Measurements from ENCODE around the gene CCDC92B. TPM values are rescaled to one million over a fixed set of nuclear protein-coding genes. Genes with fewer than 3 reads are reported as not detected.

The CCDC92B gene
- total and polyA plus RNA-seq, 2 experiments from 2014 or later, result not detected

- H3K4me2 ChIP-seq (ENCODE audit: unreplicated experiment), result no peak overlapping the region
- TF ChIP-seq EZH2 (IDR thresholded peaks at IDR 0.05; ENCODE audit: insufficient read depth, poor library complexity, severe bottlenecking), result no peak
- no peak for TF ChIP-seq EZH2phosphoT487 (IDR thresholded peaks at IDR 0.05; ENCODE audit: insufficient read depth, low read depth)
- peaks cover 4% of the 10 kb centered on the region; the same call in 1 of the 2 replicates for H3K36me3 ChIP-seq (ENCODE audit: low read depth)
- no peaks in the 10 kb centered on the region for H3K27me3 ChIP-seq (replicated peaks; ENCODE audit: insufficient read depth)
- H3K79me2 ChIP-seq (ENCODE audit: insufficient read depth), result no peaks in the 10 kb centered on the region
- H4K20me1 ChIP-seq (ENCODE audit: insufficient read depth), result no peaks in the 10 kb centered on the region
- H3K9ac ChIP-seq, result no peak overlapping the region
- no peak overlapping the region for H2AFZ ChIP-seq
- H3K4me3 ChIP-seq, result no peak overlapping the region
- H3K9me2 ChIP-seq (ENCODE audit: insufficient read depth), result no peaks in the 10 kb centered on the region
- H3F3A ChIP-seq (ENCODE audit: insufficient read depth), result no peaks in the 10 kb centered on the region
- WGBS, 2 experiments (ENCODE audit: low coverage in 1 of 2, low lambda C conversion rate in 2 of 2, missing lambda C conversion rate in 2 of 2), result 95 to 99% methylated on average over 35 to 40 of the region's 40 CpGs
- H3K27ac ChIP-seq, result no peak overlapping the region
- in situ Hi-C loops (cut with MboI), result no loop called here
- no peaks in the 10 kb centered on the region for H3K9me3 ChIP-seq (ENCODE audit: low read depth)
- H3K4me1 ChIP-seq (ENCODE audit: insufficient read depth), result no peaks in the 10 kb centered on the region
- DNase-seq, result no peak
Observed at GRCh38 chr17:2697611-2698162, 51.8 kb downstream of the CCDC92B start.

- no peak for DNase-seq
- H3K4me3 ChIP-seq, result no peak overlapping the region
- no peaks in the 10 kb centered on the region for H3K79me2 ChIP-seq (ENCODE audit: insufficient read depth)
- WGBS, 2 experiments (ENCODE audit: low coverage in 1 of 2, low lambda C conversion rate in 2 of 2, missing lambda C conversion rate in 2 of 2), result 91 to 92% methylated on average over 31 to 36 of the region's 36 CpGs
- H3K27me3 ChIP-seq (replicated peaks; ENCODE audit: insufficient read depth), result no peaks in the 10 kb centered on the region
- in situ Hi-C loops (cut with MboI), result no loop called here
- no peaks in the 10 kb centered on the region for H4K20me1 ChIP-seq (ENCODE audit: insufficient read depth)
- H2AFZ ChIP-seq, result no peak overlapping the region
- H3K9me2 ChIP-seq (ENCODE audit: insufficient read depth), result no peaks in the 10 kb centered on the region
- peaks cover 4% of the 10 kb centered on the region; the same call in 1 of the 2 replicates for H3K36me3 ChIP-seq (ENCODE audit: low read depth)
- H3K9ac ChIP-seq, result no peak overlapping the region
- H3F3A ChIP-seq (ENCODE audit: insufficient read depth), result no peaks in the 10 kb centered on the region
- H3K4me2 ChIP-seq (ENCODE audit: unreplicated experiment), result no peak overlapping the region
- H3K4me1 ChIP-seq (ENCODE audit: insufficient read depth), result no peaks in the 10 kb centered on the region
- TF ChIP-seq EZH2phosphoT487 (IDR thresholded peaks at IDR 0.05; ENCODE audit: insufficient read depth, low read depth) (no peak), EZH2 (IDR thresholded peaks at IDR 0.05; ENCODE audit: insufficient read depth, poor library complexity, severe bottlenecking) (no peak)
- no peak overlapping the region for H3K27ac ChIP-seq
- H3K9me3 ChIP-seq (ENCODE audit: low read depth), result no peaks in the 10 kb centered on the region
Observed at GRCh38 chr17:2695961-2696760, 53.3 kb downstream of the CCDC92B start.

GRCh38 chr17:2695243-2695960 lies 54.0 kb downstream of the CCDC92B start:
- 89 to 90% methylated on average over 14 to 27 of the region's 28 CpGs for WGBS, 2 experiments (ENCODE audit: low coverage in 1 of 2, low lambda C conversion rate in 2 of 2, missing lambda C conversion rate in 2 of 2)
- no peaks in the 10 kb centered on the region for H3F3A ChIP-seq (ENCODE audit: insufficient read depth)
- H3K27me3 ChIP-seq (replicated peaks; ENCODE audit: insufficient read depth), result no peaks in the 10 kb centered on the region
- no peaks in the 10 kb centered on the region for H3K4me1 ChIP-seq (ENCODE audit: insufficient read depth)
- H3K9me2 ChIP-seq (ENCODE audit: insufficient read depth), result no peaks in the 10 kb centered on the region
- no peak overlapping the region for H3K9ac ChIP-seq
- DNase-seq, result no peak
- no peaks in the 10 kb centered on the region for H3K79me2 ChIP-seq (ENCODE audit: insufficient read depth)
- no peak overlapping the region for H3K4me3 ChIP-seq
- H3K4me2 ChIP-seq (ENCODE audit: unreplicated experiment), result no peak overlapping the region
- H3K36me3 ChIP-seq (ENCODE audit: low read depth), result peaks cover 4% of the 10 kb centered on the region; the same call in 1 of the 2 replicates
- H3K9me3 ChIP-seq (ENCODE audit: low read depth), result no peaks in the 10 kb centered on the region
- no peaks in the 10 kb centered on the region for H4K20me1 ChIP-seq (ENCODE audit: insufficient read depth)
- in situ Hi-C loops (cut with MboI), result no loop called here
- no peak overlapping the region for H3K27ac ChIP-seq
- TF ChIP-seq EZH2 (IDR thresholded peaks at IDR 0.05; ENCODE audit: insufficient read depth, poor library complexity, severe bottlenecking) (no peak), EZH2phosphoT487 (IDR thresholded peaks at IDR 0.05; ENCODE audit: insufficient read depth, low read depth) (no peak)
- H2AFZ ChIP-seq, result no peak overlapping the region

GRCh38 chr17:2694381-2695242 lies 54.8 kb downstream of the CCDC92B start:
- DNase-seq, result no peak
- Histone ChIP-seq H3F3A (ENCODE audit: insufficient read depth) (no peaks in the 10 kb centered on the region), H3K27me3 (replicated peaks; ENCODE audit: insufficient read depth) (no peaks in the 10 kb centered on the region), H3K36me3 (ENCODE audit: low read depth) (peaks cover 4% of the 10 kb centered on the region; the same call in 1 of the 2 replicates), H3K4me1 (ENCODE audit: insufficient read depth) (no peaks in the 10 kb centered on the region), H2AFZ (no peak overlapping the region), H3K4me3 (no peak overlapping the region), H3K9me2 (ENCODE audit: insufficient read depth) (no peaks in the 10 kb centered on the region), H3K9ac (no peak overlapping the region), H3K4me2 (ENCODE audit: unreplicated experiment) (no peak overlapping the region), H4K20me1 (ENCODE audit: insufficient read depth) (no peaks in the 10 kb centered on the region), H3K27ac (no peak overlapping the region), H3K9me3 (ENCODE audit: low read depth) (no peaks in the 10 kb centered on the region), H3K79me2 (ENCODE audit: insufficient read depth) (no peaks in the 10 kb centered on the region)
- in situ Hi-C loops (cut with MboI), result no loop called here
- TF ChIP-seq EZH2 (IDR thresholded peaks at IDR 0.05; ENCODE audit: insufficient read depth, poor library complexity, severe bottlenecking), result no peak
- no peak for TF ChIP-seq EZH2phosphoT487 (IDR thresholded peaks at IDR 0.05; ENCODE audit: insufficient read depth, low read depth)
- WGBS, 2 experiments (ENCODE audit: low coverage in 1 of 2, low lambda C conversion rate in 2 of 2, missing lambda C conversion rate in 2 of 2), result 92 to 97% methylated on average over 27 to 41 of the region's 42 CpGs
